HEK293 (cell line): Measurements from ENCODE around the gene COTL1.

Source experiments
- SP7 ChIP-seq: fragments of 450-650 bp; formaldehyde crosslinking; IDR thresholded peaks from 2 replicates; pipeline ENCODE4 v1.5.1; 2016; ENCODE audit warnings: missing biosample characterization, missing genetic modification characterization
- YY1 ChIP-seq: fragments of 450-650 bp; formaldehyde crosslinking; IDR thresholded peaks from 2 replicates; pipeline ENCODE4 v1.5.1; 2018; ENCODE audit warnings: missing biosample characterization, missing genetic modification characterization
- ZNF19 ChIP-seq: fragments of 450-650 bp; formaldehyde crosslinking; IDR thresholded peaks from 2 replicates; pipeline ENCODE4; 2016; ENCODE audit warnings: missing biosample characterization, missing genetic modification characterization, low read depth
- ZNF350 ChIP-seq: fragments of 450-650 bp; formaldehyde crosslinking; IDR thresholded peaks from 2 replicates; pipeline ENCODE4 v1.5.0; 2017; ENCODE audit warnings: missing biosample characterization, mild to moderate bottlenecking, missing genetic modification characterization
- ZNF561 ChIP-seq: fragments of 450-650 bp; IDR thresholded peaks from 2 replicates; pipeline ENCODE4 v1.5.1; 2018; ENCODE audit warnings: missing biosample characterization, missing genetic modification characterization, borderline replicate concordance
- ZNF837 ChIP-seq: fragments of 450-650 bp; formaldehyde crosslinking; IDR thresholded peaks from 2 replicates; pipeline ENCODE4 v1.5.1; 2016; ENCODE audit warnings: missing biosample characterization, missing genetic modification characterization
- TF ChIP-seq, protein P1 (sequence below): fragments of 450-650 bp; formaldehyde crosslinking; IDR thresholded peaks from 2 replicates; pipeline ENCODE4 v1.5.1; 2016; ENCODE audit warnings: missing biosample characterization, missing genetic modification characterization
- TF ChIP-seq, protein P2 (sequence below): fragments of 450-650 bp; formaldehyde crosslinking; IDR thresholded peaks from 2 replicates; pipeline ENCODE4 v1.5.1; 2017; ENCODE audit warnings: missing biosample characterization, missing genetic modification characterization
- TF ChIP-seq, protein P3 (sequence below): fragments of 450-650 bp; formaldehyde crosslinking; IDR thresholded peaks from 2 replicates; pipeline ENCODE4 v1.5.1; 2016; ENCODE audit warnings: missing biosample characterization, missing genetic modification characterization

DNA sequence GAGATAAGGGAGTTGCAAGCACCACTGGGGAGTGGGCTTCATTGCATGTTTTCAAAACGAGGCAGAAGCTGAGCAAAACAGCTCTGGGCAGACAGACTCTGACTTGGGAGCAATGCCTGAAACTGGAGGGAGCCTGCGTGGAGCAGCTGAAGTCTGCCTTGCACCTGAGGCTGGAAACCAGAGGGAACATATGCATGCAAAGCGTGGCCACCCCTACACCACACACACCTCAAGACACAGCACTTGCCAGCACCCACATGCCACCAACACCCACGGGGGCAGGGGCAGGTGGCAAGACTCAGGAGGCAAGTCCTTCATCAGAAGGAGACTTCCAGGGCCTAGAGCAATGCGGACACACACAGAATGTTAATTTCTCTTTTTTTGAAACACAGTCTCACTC is 45.8 kb downstream of the COTL1 start:
- TF ChIP-seq YY1 (tag by site-specific recombination) (no peak), ZNF561 (tag by site-specific recombination) (no peak), ZNF837 (no peak), ZNF19 (tag by site-specific recombination) (no peak), ZNF350 (tag by site-specific recombination) (no peak), SP7 (tag by site-specific recombination) (no peak)
- TF ChIP-seq, protein P1, sequence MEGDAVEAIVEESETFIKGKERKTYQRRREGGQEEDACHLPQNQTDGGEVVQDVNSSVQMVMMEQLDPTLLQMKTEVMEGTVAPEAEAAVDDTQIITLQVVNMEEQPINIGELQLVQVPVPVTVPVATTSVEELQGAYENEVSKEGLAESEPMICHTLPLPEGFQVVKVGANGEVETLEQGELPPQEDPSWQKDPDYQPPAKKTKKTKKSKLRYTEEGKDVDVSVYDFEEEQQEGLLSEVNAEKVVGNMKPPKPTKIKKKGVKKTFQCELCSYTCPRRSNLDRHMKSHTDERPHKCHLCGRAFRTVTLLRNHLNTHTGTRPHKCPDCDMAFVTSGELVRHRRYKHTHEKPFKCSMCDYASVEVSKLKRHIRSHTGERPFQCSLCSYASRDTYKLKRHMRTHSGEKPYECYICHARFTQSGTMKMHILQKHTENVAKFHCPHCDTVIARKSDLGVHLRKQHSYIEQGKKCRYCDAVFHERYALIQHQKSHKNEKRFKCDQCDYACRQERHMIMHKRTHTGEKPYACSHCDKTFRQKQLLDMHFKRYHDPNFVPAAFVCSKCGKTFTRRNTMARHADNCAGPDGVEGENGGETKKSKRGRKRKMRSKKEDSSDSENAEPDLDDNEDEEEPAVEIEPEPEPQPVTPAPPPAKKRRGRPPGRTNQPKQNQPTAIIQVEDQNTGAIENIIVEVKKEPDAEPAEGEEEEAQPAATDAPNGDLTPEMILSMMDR = no peak
- TF ChIP-seq, protein P2, sequence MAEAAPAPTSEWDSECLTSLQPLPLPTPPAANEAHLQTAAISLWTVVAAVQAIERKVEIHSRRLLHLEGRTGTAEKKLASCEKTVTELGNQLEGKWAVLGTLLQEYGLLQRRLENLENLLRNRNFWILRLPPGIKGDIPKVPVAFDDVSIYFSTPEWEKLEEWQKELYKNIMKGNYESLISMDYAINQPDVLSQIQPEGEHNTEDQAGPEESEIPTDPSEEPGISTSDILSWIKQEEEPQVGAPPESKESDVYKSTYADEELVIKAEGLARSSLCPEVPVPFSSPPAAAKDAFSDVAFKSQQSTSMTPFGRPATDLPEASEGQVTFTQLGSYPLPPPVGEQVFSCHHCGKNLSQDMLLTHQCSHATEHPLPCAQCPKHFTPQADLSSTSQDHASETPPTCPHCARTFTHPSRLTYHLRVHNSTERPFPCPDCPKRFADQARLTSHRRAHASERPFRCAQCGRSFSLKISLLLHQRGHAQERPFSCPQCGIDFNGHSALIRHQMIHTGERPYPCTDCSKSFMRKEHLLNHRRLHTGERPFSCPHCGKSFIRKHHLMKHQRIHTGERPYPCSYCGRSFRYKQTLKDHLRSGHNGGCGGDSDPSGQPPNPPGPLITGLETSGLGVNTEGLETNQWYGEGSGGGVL (tag by site-specific recombination) = no peak
- TF ChIP-seq, protein P3, sequence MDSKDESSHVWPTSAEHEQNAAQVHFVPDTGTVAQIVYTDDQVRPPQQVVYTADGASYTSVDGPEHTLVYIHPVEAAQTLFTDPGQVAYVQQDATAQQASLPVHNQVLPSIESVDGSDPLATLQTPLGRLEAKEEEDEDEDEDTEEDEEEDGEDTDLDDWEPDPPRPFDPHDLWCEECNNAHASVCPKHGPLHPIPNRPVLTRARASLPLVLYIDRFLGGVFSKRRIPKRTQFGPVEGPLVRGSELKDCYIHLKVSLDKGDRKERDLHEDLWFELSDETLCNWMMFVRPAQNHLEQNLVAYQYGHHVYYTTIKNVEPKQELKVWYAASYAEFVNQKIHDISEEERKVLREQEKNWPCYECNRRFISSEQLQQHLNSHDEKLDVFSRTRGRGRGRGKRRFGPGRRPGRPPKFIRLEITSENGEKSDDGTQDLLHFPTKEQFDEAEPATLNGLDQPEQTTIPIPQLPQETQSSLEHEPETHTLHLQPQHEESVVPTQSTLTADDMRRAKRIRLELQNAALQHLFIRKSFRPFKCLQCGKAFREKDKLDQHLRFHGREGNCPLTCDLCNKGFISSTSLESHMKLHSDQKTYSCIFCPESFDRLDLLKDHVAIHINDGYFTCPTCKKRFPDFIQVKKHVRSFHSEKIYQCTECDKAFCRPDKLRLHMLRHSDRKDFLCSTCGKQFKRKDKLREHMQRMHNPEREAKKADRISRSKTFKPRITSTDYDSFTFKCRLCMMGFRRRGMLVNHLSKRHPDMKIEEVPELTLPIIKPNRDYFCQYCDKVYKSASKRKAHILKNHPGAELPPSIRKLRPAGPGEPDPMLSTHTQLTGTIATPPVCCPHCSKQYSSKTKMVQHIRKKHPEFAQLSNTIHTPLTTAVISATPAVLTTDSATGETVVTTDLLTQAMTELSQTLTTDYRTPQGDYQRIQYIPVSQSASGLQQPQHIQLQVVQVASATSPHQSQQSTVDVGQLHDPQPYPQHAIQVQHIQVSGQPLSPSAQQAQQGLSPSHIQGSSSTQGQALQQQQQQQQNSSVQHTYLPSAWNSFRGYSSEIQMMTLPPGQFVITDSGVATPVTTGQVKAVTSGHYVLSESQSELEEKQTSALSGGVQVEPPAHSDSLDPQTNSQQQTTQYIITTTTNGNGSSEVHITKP (tag by site-specific recombination) = no peak
